ENCODE measurements around the gene FCHO1.

FCHO1 gene, protein sequence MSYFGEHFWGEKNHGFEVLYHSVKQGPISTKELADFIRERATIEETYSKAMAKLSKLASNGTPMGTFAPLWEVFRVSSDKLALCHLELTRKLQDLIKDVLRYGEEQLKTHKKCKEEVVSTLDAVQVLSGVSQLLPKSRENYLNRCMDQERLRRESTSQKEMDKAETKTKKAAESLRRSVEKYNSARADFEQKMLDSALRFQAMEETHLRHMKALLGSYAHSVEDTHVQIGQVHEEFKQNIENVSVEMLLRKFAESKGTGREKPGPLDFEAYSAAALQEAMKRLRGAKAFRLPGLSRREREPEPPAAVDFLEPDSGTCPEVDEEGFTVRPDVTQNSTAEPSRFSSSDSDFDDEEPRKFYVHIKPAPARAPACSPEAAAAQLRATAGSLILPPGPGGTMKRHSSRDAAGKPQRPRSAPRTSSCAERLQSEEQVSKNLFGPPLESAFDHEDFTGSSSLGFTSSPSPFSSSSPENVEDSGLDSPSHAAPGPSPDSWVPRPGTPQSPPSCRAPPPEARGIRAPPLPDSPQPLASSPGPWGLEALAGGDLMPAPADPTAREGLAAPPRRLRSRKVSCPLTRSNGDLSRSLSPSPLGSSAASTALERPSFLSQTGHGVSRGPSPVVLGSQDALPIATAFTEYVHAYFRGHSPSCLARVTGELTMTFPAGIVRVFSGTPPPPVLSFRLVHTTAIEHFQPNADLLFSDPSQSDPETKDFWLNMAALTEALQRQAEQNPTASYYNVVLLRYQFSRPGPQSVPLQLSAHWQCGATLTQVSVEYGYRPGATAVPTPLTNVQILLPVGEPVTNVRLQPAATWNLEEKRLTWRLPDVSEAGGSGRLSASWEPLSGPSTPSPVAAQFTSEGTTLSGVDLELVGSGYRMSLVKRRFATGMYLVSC

DNA sequence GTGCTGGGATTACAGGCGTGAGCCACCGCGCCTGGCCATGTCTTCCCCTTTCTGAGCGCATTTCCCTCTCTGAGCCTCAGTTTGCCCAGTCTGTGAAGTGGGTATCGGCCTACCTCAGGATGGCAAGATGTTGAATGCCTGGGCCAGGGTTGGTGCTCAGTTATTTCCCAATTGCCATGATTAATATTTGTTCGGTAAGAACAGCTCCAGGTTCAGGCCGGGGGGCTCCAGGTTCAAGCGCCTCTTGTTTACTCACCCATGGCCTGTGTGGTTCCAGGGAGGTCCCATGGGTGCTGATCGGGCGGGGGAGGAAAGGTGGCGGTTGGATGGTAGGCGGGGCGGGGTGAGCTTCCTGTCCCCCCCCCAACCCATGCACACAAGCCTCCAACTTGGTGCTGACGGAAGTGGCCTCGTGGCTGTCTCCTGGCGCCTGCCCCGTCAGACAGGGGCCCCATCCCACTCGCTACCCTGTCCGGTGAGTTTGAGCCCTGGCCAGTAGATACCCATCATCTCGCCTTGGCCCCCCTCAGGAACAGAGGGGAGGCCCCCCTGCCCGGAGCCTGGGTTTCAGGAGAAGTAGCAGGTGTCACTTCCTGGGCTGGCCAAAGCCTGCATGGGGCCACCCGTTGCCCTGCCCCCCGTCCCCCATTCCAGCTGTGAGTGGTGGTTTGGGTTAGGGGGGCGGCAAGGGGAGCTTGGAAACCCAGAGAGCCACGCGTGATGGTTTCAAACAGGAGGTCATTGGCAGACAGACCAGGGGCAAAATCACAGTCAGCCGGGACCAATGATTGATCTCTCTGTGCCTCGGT lies at the start of gene FCHO1:
Gene FCHO1, plus strand, starts transcription at position 375 of the 809 bp plus-strand sequence. CDS start 3,688 bp downstream, outside the sequence.
- no peak for DNase-seq

DNA sequence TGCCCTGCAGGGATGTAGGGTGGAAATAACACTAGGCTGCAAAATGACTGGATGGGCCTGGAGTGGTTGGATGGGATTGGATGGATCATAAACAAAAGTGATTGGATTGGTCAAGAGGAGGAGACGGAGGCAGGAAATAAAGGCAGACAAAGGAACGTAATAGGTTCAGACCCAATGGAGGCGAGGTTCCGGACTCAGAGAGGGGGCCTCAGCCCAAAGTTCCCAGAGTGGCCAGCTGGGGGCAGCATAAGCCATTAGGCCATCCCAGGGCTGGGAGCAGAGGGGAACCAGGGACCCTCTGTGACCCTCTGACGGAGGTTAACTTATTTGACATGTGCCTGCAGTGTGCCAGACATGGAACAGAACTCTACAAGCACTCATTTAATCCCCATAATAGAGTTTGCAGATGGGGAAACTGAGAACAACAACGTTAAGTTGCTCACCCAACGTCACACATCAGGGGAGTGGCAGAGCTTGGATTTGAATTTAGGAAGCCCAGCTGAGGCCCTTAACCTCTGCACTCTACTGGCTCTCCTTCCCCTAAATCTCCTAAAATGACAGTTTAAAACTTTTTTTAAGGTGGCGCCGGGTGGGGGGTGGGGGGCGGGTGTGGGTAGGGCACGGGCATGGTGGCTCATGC lies 47.3 kb upstream of the FCHO1 start:
- no peak for DNase-seq

DNA sequence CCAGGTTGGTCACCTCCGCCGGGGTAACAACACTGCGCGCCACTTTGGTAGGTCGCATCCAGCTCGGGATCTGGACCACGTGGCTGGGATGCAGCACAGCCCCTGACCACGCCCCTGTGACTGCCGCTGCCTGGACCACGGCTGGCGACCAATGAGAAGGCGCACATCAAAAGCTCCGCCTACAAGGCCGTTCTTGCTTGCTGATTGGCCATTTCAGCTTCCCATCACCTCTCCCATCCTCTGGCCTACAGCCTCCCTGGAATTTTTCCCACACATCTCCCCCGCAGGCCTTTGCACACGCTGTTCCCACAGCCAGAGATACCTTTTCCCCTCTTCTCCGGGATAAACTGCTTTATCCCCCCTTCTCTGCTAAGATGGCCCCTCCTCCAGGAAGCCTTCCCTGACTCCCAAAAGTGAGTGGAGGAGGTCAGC lies 44.5 kb upstream of the FCHO1 start:
- no peak for DNase-seq

DNA sequence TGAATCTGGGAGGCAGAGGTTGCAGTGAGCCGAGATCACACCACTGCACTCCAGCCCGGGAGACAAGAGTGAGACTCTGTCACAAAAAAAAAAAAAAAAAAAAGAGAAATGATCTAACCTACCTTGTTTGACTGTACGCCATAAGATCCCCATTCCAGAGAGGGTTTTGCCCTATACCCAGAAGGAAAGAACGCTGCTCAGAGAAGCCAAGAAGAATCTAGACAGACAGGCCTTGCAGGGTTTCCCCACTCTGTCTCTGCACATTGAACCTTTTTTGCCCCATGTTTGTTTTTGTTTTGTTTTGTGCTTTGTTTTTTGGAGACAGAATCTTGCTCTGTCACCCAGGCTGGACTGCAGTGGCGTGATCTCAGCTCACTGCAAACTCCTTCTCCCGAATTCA lies 39.4 kb upstream of the FCHO1 start:
- DNase-seq = no peak

DNA sequence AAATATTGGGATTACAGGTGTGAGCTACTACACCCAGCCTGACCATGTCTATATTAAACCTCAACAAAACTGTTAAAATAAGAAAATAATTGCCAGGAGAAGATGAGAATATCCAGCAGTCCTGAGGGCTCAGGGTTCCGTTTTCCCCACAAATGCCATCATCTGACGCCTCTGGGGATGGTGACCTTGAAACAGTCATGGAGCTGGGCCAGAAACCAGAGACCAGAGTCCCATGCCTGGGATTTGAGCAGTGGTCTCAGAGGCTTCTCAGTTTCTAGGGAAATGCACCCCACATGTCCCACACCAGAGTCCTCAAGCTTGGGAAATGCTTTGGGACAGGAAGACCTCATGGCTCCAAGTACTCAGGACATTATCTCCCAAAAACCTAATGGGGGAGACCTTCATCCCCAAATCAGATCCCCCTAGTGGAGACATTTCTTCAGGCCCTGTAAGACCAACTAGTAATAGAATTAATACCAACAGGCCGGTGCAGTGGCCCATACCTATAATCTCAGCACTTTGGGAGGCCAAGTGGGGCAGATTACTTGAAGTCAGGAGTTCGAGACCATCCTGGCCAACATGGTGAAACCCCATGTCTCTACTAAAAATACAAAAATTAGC lies 34.9 kb upstream of the FCHO1 start:
- no peak for DNase-seq

DNA sequence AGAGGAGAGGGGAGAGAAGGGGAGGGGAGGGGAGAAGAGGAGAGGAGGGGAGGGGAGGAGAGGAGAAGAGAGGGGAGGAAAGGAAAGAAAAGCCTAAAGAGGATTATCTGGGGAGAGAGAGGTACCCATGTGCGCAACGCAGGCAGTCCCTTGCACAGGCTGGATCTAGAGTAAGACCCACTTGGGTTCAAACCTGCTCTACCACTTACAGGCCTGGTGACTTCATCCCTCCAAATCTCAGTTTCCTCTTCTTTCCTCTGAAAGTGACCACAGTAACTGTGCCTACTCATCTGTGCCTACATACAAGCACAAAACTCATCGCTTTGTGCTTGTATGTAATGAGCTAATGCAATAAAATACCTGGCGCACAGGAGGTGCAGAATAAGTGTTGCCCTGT lies 32.7 kb upstream of the FCHO1 start:
- DNase-seq = no peak

DNA sequence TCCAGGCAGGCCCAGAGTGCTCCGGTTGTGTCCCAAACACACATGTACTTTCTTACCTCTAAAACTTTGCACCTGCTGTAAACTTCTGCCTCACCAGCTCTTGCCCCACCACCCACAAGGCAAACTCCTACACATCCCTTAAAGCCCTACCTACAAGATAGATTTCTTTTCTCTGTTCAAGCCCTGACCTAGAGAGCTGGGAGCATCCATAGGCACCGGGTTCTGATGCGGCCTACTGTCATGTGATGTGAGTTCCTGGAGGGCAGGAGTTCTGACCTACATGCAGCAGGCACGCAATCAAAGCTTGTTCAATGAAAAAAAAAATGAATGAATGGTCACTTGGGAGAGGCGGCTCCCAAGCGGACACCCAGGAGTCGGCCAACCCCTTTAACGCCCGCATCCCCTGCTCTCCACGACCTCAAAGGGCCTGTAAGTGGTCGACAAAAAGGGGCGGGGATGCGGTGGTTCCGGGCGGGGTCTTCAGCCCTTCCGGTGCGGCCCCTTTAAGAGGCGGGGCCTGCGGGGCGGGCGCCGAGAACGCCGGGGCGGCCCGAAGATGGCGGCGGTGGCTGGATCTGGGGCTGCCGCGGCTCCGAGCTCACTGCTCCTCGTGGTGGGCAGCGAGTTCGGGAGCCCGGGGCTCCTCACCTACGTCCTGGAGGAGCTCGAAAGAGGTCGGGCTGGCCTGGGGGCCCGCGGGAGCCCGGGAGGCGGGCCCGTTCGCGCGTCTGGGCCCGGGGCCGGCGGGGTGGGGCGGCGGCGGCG lies 32.1 kb upstream of the FCHO1 start, which contains the start of gene MAP1S:
Gene MAP1S, plus strand, starts transcription at position 534 of the 765 bp plus-strand sequence. Its CDS starts 23 bp downstream, at position 557.
- DNase-seq = peak; percentile 29 to 48

DNA sequence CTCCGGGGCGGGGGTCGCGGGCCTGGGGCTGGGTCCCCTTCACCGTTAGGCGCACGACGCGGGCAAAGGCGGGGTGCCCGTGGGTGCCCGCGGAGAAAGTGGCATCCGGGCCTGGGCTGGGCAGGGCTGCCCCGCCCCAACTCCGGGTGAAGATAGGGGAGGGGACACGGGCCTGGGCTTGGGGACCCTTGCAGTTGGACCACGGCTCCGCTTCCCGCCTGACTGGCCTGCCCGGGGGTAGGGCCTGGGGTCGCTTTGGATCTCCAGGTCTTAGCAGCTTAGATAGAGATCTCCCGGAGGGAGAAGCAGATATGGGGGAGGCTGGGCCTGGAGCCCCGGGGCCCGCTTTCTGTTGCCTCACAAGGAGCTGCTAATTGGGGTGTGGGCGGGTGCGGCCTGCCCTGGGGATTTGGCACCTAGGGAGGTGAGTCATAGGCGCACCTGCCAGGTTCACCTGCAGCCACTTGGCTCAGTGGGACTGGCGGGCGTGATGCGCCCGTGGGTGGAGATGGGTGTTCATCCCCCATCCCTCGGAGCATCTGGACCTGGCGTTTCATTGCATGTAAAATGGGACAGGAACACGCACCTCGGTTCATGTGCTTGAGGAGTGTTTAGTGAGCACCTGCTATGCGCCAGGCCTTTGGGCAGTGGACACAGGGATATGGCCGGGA lies 31.4 kb upstream of the FCHO1 start:
- no peak for DNase-seq

DNA sequence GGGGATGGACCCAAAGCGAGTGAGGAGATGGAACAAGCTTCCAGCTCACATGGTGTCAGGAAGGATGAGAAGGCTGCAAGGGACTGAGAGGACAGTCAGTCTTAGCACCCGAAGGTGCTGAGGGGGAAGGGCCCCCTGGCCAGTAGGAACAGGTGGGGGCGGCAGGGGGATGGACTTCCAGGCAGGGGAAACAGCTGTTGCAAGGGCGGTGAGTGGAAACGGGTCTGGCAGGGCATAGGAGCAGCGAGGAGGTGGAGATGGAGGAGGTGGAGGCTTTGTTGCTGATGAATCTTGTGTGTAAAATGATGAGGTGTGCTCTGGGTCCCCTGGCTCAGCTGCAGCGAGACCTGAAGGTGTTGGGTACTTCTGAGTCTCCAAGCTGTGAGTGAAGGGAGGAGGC lies 30.8 kb upstream of the FCHO1 start:
- no peak for DNase-seq

DNA sequence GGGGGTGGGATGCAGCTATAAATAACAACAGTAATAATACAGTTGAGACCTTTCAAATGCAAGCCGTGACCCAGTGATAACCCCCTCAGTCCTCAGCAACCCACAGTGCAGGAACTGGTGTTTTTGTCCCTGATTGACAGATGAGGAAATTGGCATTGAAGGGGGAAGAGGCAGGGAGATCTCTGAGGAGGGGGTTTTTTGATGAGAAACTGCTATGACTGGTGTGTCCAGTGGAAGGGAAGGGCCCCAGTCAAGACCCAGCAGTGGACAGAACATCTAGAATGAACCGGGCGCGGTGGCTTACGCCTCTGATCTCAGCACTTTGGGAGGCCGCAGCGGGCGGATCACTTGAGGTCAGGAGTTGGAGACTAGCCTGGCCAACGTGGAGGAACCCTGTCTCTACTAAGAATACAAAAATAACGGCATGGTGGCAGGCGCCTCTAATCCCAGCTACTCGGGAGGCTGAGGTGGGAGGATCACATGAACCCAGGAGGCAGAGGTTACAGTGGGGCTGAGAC lies 30.1 kb upstream of the FCHO1 start:
- DNase-seq = no peak

DNA sequence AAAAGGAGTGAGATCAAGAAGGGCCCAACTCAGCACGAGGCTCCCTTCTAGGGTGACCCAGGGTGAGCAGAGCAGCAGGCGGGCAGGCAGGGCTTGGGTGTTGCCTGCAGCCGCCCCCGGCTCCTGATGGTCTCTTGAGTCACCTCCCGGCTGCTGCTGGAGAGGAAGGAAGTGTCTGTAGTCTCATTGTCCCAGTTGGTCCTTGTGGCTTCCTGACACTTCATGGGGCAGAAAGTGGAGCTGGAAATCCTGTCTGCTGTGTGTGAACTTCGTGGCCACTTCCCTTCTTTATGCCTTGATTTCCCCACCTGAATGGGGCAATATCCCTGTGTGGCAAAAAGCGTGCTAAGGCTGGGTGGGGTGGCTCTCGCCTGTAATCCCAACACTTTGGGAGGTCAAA lies 29.5 kb upstream of the FCHO1 start:
- DNase-seq = peak in 1 of 2 experiments; percentile 33

DNA sequence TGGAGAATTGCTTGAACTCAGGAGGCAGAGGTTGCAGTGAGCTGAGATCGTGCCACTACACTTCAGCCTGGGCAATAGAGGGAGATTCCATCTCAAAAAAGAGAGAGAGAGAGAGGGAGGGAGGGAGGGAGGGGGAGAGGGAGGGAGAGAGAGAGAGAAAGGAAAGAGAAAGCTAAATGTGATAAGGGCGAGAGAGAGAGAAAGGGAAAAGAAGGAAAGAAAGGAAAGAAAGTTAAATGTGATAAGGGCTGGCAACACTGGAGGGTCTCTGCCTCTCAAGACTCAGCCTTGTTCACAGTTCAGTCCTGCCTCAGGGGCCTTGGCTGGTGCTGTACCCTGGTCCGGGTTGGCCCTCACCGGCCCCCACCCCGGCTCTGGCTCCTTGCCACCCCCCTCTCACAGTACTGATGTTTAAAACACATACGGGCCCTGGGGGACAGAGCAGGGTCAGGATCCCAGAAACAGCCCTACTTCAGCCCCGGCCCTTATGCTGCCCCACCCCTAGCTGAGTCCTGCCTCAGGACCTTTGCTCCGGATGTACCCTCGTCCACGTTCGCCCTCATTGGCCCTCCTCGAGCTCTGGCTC lies 28.5 kb upstream of the FCHO1 start:
- no peak for DNase-seq

DNA sequence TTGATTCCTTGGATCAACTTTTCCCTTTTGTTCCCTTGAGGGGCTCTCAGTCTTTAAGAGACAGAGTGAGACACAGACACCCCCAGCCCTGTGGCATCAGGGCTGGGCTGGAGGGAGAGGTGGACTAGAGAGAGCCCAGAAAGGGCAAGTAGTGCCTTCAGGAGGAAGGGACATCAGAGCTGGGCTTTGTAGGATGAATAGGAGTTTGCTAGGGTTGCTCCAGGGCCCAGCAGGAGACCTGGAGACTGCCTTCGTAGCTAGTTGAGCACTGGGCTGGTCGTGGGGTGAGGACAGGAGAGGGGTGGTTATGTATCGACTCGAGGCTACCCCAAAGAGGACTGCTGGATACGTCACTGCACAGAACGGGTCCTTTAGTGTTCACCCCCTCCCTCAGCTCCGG lies 26.6 kb upstream of the FCHO1 start:
- no peak for DNase-seq

DNA sequence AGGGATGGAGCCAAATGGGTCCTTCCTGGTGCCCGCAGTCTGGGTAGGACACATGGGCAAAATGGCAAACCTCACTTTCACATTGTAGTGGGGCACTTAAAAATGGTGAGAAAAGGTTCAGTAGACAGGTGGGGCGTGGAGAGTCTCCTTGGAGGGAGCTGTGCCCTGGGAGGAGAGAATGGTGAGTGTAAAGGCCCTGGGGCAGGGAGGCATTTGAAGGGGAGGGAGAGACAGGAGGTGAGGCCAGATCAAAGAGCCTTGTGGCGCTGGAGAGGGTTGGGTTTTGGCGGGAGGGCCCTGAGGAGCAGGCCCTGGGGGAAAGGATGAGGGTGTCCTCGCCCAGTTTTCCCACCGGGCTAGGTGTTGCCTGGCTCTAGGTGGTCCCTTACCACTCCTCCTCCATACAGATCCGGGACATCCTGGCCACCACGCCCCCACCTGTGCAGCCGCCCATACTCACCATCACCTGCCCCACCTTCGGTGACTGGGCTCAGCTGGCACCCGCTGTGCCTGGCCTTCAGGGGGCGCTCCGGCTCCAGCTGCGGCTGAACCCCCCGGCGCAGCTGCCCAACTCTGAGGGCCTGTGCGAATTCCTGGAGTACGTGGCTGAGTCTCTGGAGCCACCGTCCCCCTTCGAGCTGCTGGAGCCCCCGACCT lies 25.7 kb upstream of the FCHO1 start:
- no peak for DNase-seq

DNA sequence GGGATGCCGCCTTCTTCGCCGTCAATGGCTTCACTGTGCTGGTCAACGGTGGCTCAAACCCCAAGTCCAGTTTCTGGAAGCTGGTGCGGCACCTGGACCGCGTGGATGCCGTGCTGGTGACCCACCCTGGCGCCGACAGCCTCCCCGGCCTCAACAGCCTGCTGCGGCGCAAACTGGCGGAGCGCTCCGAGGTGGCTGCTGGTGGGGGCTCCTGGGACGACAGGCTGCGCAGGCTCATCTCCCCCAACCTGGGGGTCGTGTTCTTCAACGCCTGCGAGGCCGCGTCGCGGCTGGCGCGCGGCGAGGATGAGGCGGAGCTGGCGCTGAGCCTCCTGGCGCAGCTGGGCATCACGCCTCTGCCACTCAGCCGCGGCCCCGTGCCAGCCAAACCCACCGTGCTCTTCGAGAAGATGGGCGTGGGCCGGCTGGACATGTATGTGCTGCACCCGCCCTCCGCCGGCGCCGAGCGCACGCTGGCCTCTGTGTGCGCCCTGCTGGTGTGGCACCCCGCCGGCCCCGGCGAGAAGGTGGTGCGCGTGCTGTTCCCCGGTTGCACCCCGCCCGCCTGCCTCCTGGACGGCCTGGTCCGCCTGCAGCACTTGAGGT lies 25.0 kb upstream of the FCHO1 start:
- no peak for DNase-seq

DNA sequence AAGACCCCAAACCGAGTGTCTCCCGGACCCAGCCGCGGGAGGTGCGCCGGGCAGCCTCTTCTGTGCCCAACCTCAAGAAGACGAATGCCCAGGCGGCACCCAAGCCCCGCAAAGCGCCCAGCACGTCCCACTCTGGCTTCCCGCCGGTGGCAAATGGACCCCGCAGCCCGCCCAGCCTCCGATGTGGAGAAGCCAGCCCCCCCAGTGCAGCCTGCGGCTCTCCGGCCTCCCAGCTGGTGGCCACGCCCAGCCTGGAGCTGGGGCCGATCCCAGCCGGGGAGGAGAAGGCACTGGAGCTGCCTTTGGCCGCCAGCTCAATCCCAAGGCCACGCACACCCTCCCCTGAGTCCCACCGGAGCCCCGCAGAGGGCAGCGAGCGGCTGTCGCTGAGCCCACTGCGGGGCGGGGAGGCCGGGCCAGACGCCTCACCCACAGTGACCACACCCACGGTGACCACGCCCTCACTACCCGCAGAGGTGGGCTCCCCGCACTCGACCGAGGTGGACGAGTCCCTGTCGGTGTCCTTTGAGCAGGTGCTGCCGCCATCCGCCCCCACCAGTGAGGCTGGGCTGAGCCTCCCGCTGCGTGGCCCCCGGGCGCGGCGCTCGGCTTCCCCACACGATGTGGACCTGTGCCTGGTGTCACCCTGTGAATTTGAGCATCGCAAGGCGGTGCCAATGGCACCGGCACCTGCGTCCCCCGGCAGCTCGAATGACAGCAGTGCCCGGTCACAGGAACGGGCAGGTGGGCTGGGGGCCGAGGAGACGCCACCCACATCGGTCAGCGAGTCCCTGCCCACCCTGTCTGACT lies 24.1 kb upstream of the FCHO1 start:
- no peak for DNase-seq

DNA sequence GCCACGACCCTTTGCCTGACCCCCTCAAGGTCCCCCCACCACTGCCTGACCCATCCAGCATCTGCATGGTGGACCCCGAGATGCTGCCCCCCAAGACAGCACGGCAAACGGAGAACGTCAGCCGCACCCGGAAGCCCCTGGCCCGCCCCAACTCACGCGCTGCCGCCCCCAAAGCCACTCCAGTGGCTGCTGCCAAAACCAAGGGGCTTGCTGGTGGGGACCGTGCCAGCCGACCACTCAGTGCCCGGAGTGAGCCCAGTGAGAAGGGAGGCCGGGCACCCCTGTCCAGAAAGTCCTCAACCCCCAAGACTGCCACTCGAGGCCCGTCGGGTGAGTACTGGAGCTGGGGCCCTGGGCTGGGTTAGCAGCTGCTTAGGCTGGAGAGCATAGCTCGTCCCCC lies 23.4 kb upstream of the FCHO1 start:
- DNase-seq = no peak

DNA sequence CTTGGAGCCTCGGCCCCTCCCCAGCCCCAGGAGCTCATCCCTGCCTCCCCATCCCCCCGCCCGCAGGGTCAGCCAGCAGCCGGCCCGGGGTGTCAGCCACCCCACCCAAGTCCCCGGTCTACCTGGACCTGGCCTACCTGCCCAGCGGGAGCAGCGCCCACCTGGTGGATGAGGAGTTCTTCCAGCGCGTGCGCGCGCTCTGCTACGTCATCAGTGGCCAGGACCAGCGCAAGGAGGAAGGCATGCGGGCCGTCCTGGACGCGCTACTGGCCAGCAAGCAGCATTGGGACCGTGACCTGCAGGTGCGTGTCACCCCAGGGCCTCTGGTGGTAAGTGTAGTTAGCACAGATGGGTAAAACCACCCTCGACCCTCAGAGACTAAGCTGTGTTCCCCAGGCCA lies 18.1 kb upstream of the FCHO1 start:
- DNase-seq = no peak

Data from SW 1271 (cell line).